BLaER1 treated with 17β-estradiol and CSF1 and Interleukin-3, amounts not matched to agents 10 nM and 100 nM (cell line): ENCODE data around the gene RAB40B.

Experiments
- H3K27ac ChIP-seq, 11 experiments: shearing (Covaris generic); formaldehyde crosslinking; 2 replicates each; pipeline ENCODE4 v1.8.1; 2022
- H3K27me3 ChIP-seq, 11 experiments: shearing (Covaris generic); formaldehyde crosslinking; 2 replicates each; pipeline ENCODE4 v1.8.1; 2022
- H3K36me3 ChIP-seq, 11 experiments: shearing (Covaris generic); formaldehyde crosslinking; 2 replicates each; pipeline ENCODE4 v1.8.1; 2022
- H3K4me1 ChIP-seq, 10 experiments: shearing (Covaris generic); formaldehyde crosslinking; 2 replicates each; pipeline ENCODE4 v1.8.1; 2022
- H3K4me2 ChIP-seq, 11 experiments: shearing (Covaris generic); formaldehyde crosslinking; 2 replicates each; pipeline ENCODE4 v1.8.1; 2022
- H3K4me3 ChIP-seq, 10 experiments: shearing (Covaris generic); formaldehyde crosslinking; 2 replicates each; pipeline ENCODE4 v1.8.1; 2022
- H3K9ac ChIP-seq, 11 experiments: shearing (Covaris generic); formaldehyde crosslinking; 2 replicates each; pipeline ENCODE4 v1.8.1; 2022
- H3K9me3 ChIP-seq, 11 experiments: shearing (Covaris generic); formaldehyde crosslinking; replicated peaks in 1 of 11; 2 replicates each; pipeline ENCODE4 v1.8.1; 2022
- H4K20me1 ChIP-seq, 11 experiments: shearing (Covaris generic); formaldehyde crosslinking; 2 replicates each; pipeline ENCODE4 v1.8.1; 2022
- Cebpa-rat ChIP-seq, 11 experiments: shearing (Covaris generic); IDR thresholded peaks; 2 replicates each; pipeline ENCODE4 v1.8.1; 2022

Gene RAB40B

DNA sequence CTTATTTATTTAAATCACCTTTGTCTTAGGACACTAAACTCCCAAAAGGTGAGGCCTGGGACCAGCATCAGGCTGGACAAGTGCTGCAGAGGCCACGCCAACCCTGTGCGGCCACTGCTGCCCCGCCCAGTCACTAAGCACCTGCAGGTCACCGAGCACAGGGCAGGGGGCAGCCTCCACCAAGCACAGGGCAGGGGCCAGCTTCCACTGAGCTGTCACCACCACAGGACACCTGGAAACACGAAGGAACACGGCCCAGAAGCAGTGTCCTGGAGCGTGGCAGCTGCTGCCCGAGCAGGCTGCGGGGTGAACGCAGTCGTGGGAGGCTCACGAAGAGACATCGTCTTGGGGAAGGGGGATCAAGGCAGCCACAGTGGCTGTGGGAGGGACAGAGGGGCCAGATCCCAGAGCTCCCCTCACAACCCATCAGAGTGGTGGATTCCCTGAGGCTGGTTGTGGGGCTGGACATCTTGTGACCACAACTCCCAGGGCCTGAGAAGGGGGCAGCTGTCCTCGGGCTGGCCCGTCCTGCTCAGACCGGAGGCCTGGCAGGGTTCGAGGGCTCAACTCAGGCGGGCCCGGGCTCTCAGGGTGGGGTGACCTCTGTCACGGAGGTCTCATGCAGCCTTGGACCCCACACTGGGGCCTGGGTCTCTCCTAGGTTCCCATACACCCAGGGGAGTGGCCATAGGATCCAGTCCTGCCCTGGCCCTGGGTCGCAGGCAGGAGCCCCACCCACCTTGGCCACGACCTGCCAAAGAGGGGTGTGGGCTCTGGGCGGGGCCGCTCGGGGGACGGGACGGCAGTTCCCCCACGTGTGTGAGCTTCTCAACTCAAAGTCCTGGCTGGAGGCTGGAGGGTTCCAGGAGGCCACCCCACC, 18.7 kb downstream of the RAB40B start:
- no peak for TF ChIP-seq Cebpa-rat (IDR thresholded peaks at IDR 0.05)
- H3K9me3 ChIP-seq: peaks cover 14 to 21% (median 16%) of the 10 kb centered on the region in 11 experiments
- no peak overlapping the region for H3K4me2 ChIP-seq
- H3K27me3 ChIP-seq: no peaks in the 10 kb centered on the region
- H3K4me3 ChIP-seq: no peak overlapping the region
- H3K4me1 ChIP-seq: peaks cover 0 to 21% (median 7%) of the 10 kb centered on the region in 10 experiments; a peak in 14 of 20 replicates
- H3K9ac ChIP-seq: no peak overlapping the region
- peaks cover 0 to 3% (median 0%) of the 10 kb centered on the region in 11 experiments; a peak in 1 of 22 replicates for H3K36me3 ChIP-seq
- H4K20me1 ChIP-seq: peaks cover 0 to 5% (median 0%) of the 10 kb centered on the region in 11 experiments; a peak in 1 of 22 replicates
- no peak overlapping the region for H3K27ac ChIP-seq

- Histone ChIP-seq H3K9me3 (peaks cover 14 to 21% (median 16%) of the 10 kb centered on the region in 11 experiments), H3K4me2 (peak overlapping the region in 7 of 11 experiments; percentile 2 to 60 (median 37); a peak in 9 of 22 replicates), H3K4me3 (no peak overlapping the region)
Measured at GRCh38 chr17:82678265-82678891, 20.1 kb downstream of the RAB40B start.

GRCh38 chr17:82677353-82677925, 21.1 kb downstream of the RAB40B start:
- H3K4me1 ChIP-seq: peaks cover 0 to 21% (median 7%) of the 10 kb centered on the region in 10 experiments; a peak in 14 of 20 replicates
- H4K20me1 ChIP-seq: peaks cover 0 to 5% (median 0%) of the 10 kb centered on the region in 11 experiments; a peak in 1 of 22 replicates
- no peak overlapping the region for H3K4me3 ChIP-seq
- H3K9me3 ChIP-seq: peaks cover 11 to 17% (median 15%) of the 10 kb centered on the region in 11 experiments
- peaks cover 0 to 3% (median 0%) of the 10 kb centered on the region in 11 experiments; a peak in 1 of 22 replicates for H3K36me3 ChIP-seq
- no peak for TF ChIP-seq Cebpa-rat (IDR thresholded peaks at IDR 0.05)
- H3K27ac ChIP-seq: no peak overlapping the region
- H3K4me2 ChIP-seq: no peak overlapping the region
- H3K27me3 ChIP-seq: no peaks in the 10 kb centered on the region
- no peak overlapping the region for H3K9ac ChIP-seq

More at GRCh38 chr17:82678265-82678891, 20.1 kb downstream of the RAB40B start:
- Histone ChIP-seq H3K9ac (no peak overlapping the region), H3K27ac (no peak overlapping the region), H3K36me3 (peaks cover 0 to 3% (median 0%) of the 10 kb centered on the region in 11 experiments; a peak in 1 of 22 replicates), H3K4me1 (peaks cover 0 to 21% (median 7%) of the 10 kb centered on the region in 10 experiments; a peak in 14 of 20 replicates), H3K27me3 (no peaks in the 10 kb centered on the region), H4K20me1 (peaks cover 0 to 5% (median 0%) of the 10 kb centered on the region in 11 experiments; a peak in 1 of 22 replicates)
- no peak for TF ChIP-seq Cebpa-rat (IDR thresholded peaks at IDR 0.05)

DNA sequence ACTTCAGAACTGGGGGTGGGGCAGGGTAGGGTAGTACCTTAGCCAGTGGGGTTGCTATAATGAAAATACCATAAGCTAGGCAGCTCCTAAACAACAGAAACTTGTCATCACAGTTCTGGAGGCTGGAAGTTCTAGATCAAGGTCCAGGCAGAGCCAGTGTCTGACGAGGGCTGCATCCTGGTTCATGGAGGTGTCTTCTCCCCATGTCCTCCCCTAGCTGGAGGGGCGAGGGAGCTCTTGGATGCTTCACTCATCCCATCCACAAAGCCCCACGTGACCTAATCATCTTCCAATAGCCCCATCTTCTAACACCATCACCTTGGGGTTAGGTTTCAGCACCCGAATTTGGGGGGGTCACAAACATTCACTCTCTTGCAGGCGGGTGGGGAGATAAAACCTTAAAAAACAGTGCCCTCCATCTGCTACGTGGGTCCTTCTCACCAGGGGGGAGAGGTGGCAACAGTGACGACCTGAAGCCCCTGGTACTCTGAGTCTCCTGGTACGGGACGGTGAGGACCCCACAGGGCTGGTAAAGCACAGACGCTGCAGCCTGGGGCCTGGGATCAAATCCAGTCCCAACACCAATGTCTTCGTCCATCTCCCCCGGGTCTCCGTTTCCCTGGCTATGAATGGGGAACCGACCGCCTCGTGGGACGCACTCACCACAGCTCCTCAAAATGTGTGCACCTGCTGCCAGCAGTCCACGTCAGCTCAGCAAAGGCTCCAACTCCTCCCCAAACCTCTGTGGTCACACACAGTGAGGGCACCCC, 22.8 kb downstream of the RAB40B start:
- peak overlapping the region in 1 of 11 experiments; percentile 5; a peak in 2 of 22 replicates for H3K4me2 ChIP-seq
- peaks cover 0 to 5% (median 0%) of the 10 kb centered on the region in 11 experiments; a peak in 1 of 22 replicates for H4K20me1 ChIP-seq
- no peak overlapping the region for H3K4me3 ChIP-seq
- H3K4me1 ChIP-seq: peaks cover 0 to 21% (median 7%) of the 10 kb centered on the region in 10 experiments; a peak in 14 of 20 replicates
- no peaks in the 10 kb centered on the region for H3K27me3 ChIP-seq
- no peak overlapping the region for H3K27ac ChIP-seq
- H3K9ac ChIP-seq: no peak overlapping the region
- H3K9me3 ChIP-seq: peaks cover 0 to under 1% (median 0%) of the 10 kb centered on the region in 11 experiments; a peak in 1 of 22 replicates
- TF ChIP-seq Cebpa-rat (IDR thresholded peaks at IDR 0.05): no peak
- no peaks in the 10 kb centered on the region for H3K36me3 ChIP-seq

GRCh38 chr17:82674656-82675475, 23.6 kb downstream of the RAB40B start:
- no peak for TF ChIP-seq Cebpa-rat (IDR thresholded peaks at IDR 0.05)
- Histone ChIP-seq H3K36me3 (no peaks in the 10 kb centered on the region), H3K9ac (no peak overlapping the region), H3K9me3 (no peaks in the 10 kb centered on the region), H3K4me3 (no peak overlapping the region), H4K20me1 (peaks cover 0 to 5% (median 0%) of the 10 kb centered on the region in 11 experiments; a peak in 1 of 22 replicates), H3K27ac (no peak overlapping the region), H3K4me2 (no peak overlapping the region), H3K27me3 (no peaks in the 10 kb centered on the region), H3K4me1 (peaks cover 0 to 18% (median 8%) of the 10 kb centered on the region in 10 experiments; a peak in 14 of 20 replicates)

- peaks cover 18 to 36% (median 25%) of the 10 kb centered on the region in 10 experiments for H3K4me1 ChIP-seq
- no peak overlapping the region for H3K4me3 ChIP-seq
- no peak overlapping the region for H3K27ac ChIP-seq
- H3K9me3 ChIP-seq: no peaks in the 10 kb centered on the region
- no peak for TF ChIP-seq Cebpa-rat (IDR thresholded peaks at IDR 0.05)
- H3K27me3 ChIP-seq: no peaks in the 10 kb centered on the region
- peaks cover 0 to 10% (median 0%) of the 10 kb centered on the region in 11 experiments; a peak in 3 of 22 replicates for H4K20me1 ChIP-seq
- no peaks in the 10 kb centered on the region for H3K36me3 ChIP-seq
- H3K4me2 ChIP-seq: no peak overlapping the region
- H3K9ac ChIP-seq: no peak overlapping the region
Measured at GRCh38 chr17:82670661-82671450, 27.6 kb downstream of the RAB40B start.

- TF ChIP-seq Cebpa-rat (IDR thresholded peaks at IDR 0.05): no peak
- Histone ChIP-seq H3K27me3 (peaks cover 0 to 5% (median under 1%) of the 10 kb centered on the region in 11 experiments; a peak in 5 of 22 replicates), H3K4me1 (peaks cover 18 to 49% (median 38%) of the 10 kb centered on the region in 10 experiments), H4K20me1 (peaks cover 0 to 13% (median 0%) of the 10 kb centered on the region in 11 experiments; a peak in 4 of 22 replicates), H3K4me2 (peak overlapping the region; percentile 73 to 93 (median 83)), H3K9ac (peak overlapping the region in 10 of 11 experiments; percentile 12 to 63 (median 60); a peak in 19 of 22 replicates), H3K9me3 (no peaks in the 10 kb centered on the region), H3K36me3 (no peaks in the 10 kb centered on the region), H3K27ac (peak overlapping the region in 5 of 11 experiments; percentile 2 to 54 (median 26); a peak in 7 of 22 replicates), H3K4me3 (peak overlapping the region; percentile 23 to 57 (median 30); a peak in 14 of 20 replicates)
Measured at GRCh38 chr17:82668631-82669099, 29.8 kb downstream of the RAB40B start.
